SK-N-SH treated with all-trans-retinoic acid at 6 μM for 48 hours (cell line): Measurements from ENCODE around the gene C14orf180.

Experiments
- ATAC-seq: fragments of 200-7000 bp; cut with Tn5 transposase; 3 replicates; pipeline ENCODE4 v1.9.1; 2020; ENCODE audit warnings: mild to moderate bottlenecking, moderate library complexity
- ARNTL ChIP-seq: fragments of 450-650 bp; formaldehyde crosslinking; IDR thresholded peaks from 2 replicates; pipeline ENCODE4 v1.5.0; 2020; ENCODE audit warnings: low read depth, mild to moderate bottlenecking, moderate library complexity, borderline replicate concordance
- BACH2 ChIP-seq: fragments of 250-450 bp; sonication (Bioruptor Pico); IDR thresholded peaks from 2 replicates; pipeline ENCODE4 v1.9.0; 2021; ENCODE audit warnings: mild to moderate bottlenecking, borderline replicate concordance
- CREB5 ChIP-seq: fragments of 250-450 bp; sonication (Bioruptor Pico); IDR thresholded peaks from 2 replicates; pipeline ENCODE4 v1.5.1; 2020; ENCODE audit warnings: low read depth, mild to moderate bottlenecking, moderate library complexity
- CSDC2 ChIP-seq: fragments of 250-450 bp; sonication (Bioruptor Pico); IDR thresholded peaks from 2 replicates; pipeline ENCODE4 v1.5.0; 2020; ENCODE audit warnings: mild to moderate bottlenecking, moderate library complexity
- CSRNP3 ChIP-seq: fragments of 250-450 bp; sonication (Bioruptor Pico); IDR thresholded peaks from 2 replicates; pipeline ENCODE4 v1.5.1; 2021; ENCODE audit warnings: mild to moderate bottlenecking, moderate library complexity
- ESRRG ChIP-seq: fragments of 250-450 bp; sonication (Bioruptor Pico); IDR thresholded peaks from 2 replicates; pipeline ENCODE4 v1.6.1; 2021; ENCODE audit warnings: mild to moderate bottlenecking
- GLIS3 ChIP-seq: fragments of 250-450 bp; sonication (Bioruptor Pico); IDR thresholded peaks from 2 replicates; pipeline ENCODE4 v1.5.0; 2020; ENCODE audit warnings: mild to moderate bottlenecking, moderate library complexity
- ISL1 ChIP-seq: fragments of 250-450 bp; sonication (Bioruptor Pico); IDR thresholded peaks from 2 replicates; pipeline ENCODE4 v2.1.2; 2022; ENCODE audit warnings: mild to moderate bottlenecking, moderate library complexity
- OSR1 ChIP-seq: fragments of 250-450 bp; sonication (Bioruptor Pico); IDR thresholded peaks from 2 replicates; pipeline ENCODE4 v1.8.0; 2022; ENCODE audit warnings: moderate library complexity, mild to moderate bottlenecking, inconsistent platforms
- PATZ1 ChIP-seq: fragments of 250-450 bp; sonication (Bioruptor Pico); IDR thresholded peaks from 2 replicates; pipeline ENCODE4 v1.8.0; 2020; ENCODE audit warnings: mild to moderate bottlenecking, moderate library complexity, borderline replicate concordance
- PPARA ChIP-seq: fragments of 250-450 bp; sonication (Bioruptor Pico); IDR thresholded peaks from 2 replicates; pipeline ENCODE4 v1.5.0; 2020; ENCODE audit warnings: mild to moderate bottlenecking, borderline replicate concordance
- RARB ChIP-seq: fragments of 250-450 bp; sonication (Bioruptor Pico); IDR thresholded peaks from 2 replicates; pipeline ENCODE4 v1.8.0; 2021; ENCODE audit warnings: mild to moderate bottlenecking, moderate library complexity
- SNAI2 ChIP-seq: fragments of 250-450 bp; sonication (Bioruptor Pico); IDR thresholded peaks from 2 replicates; pipeline ENCODE4 v1.5.0; 2020; ENCODE audit warnings: mild to moderate bottlenecking, moderate library complexity
- TCF4 ChIP-seq: fragments of 250-450 bp; sonication (Bioruptor Pico); IDR thresholded peaks from 2 replicates; pipeline ENCODE4 v1.8.0; 2021; ENCODE audit warnings: mild to moderate bottlenecking, moderate library complexity, borderline replicate concordance
- TOX ChIP-seq: fragments of 250-450 bp; sonication (Bioruptor Pico); IDR thresholded peaks from 2 replicates; pipeline ENCODE4 v1.8.0; 2021; ENCODE audit warnings: mild to moderate bottlenecking, moderate library complexity, borderline replicate concordance
- TSHZ2 ChIP-seq: fragments of 250-450 bp; sonication (Bioruptor Pico); IDR thresholded peaks from 2 replicates; pipeline ENCODE4 v1.5.0; 2020; ENCODE audit warnings: mild to moderate bottlenecking, moderate library complexity
- ZC3H10 ChIP-seq: fragments of 250-450 bp; sonication (Bioruptor Pico); IDR thresholded peaks from 2 replicates; pipeline ENCODE4 v1.5.1; 2021; ENCODE audit warnings: mild to moderate bottlenecking, moderate library complexity
- ZFP3 ChIP-seq: fragments of 250-450 bp; sonication (Bioruptor Pico); IDR thresholded peaks from 2 replicates; pipeline ENCODE4 v1.5.0; 2020; ENCODE audit warnings: mild to moderate bottlenecking, moderate library complexity
- ZFP30 ChIP-seq: fragments of 450-650 bp; formaldehyde crosslinking; IDR thresholded peaks from 2 replicates; pipeline ENCODE4 v1.5.0; 2022; ENCODE audit warnings: mild to moderate bottlenecking, moderate library complexity
- ZNF565 ChIP-seq: fragments of 450-650 bp; formaldehyde crosslinking; conservative IDR thresholded peaks from 2 replicates; pipeline ENCODE4 v1.5.0; 2020; ENCODE audit warnings: low read depth, mild to moderate bottlenecking, moderate library complexity
- ZNF70 ChIP-seq: fragments of 450-650 bp; formaldehyde crosslinking; IDR thresholded peaks from 2 replicates; pipeline ENCODE4 v1.5.0; 2020; ENCODE audit warnings: mild to moderate bottlenecking, moderate library complexity
- ZNF8 ChIP-seq: fragments of 450-650 bp; formaldehyde crosslinking; IDR thresholded peaks from 2 replicates; pipeline ENCODE4 v1.5.0; 2020; ENCODE audit warnings: mild to moderate bottlenecking, moderate library complexity
- TF ChIP-seq, protein P1 (sequence below): fragments of 250-450 bp; sonication (Bioruptor Pico); IDR thresholded peaks from 2 replicates; pipeline ENCODE4 v1.8.0; 2021; ENCODE audit warnings: low read depth, mild to moderate bottlenecking, moderate library complexity, borderline replicate concordance

C14orf180 gene

GRCh38 chr14:104542871-104543830, 36.4 kb upstream of the C14orf180 start (continued):
- TF ChIP-seq CSRNP3 (CRISPR knock-in tag) (no peak), CSDC2 (CRISPR knock-in tag) (no peak), ZNF565 (CRISPR knock-in tag) (no peak), TOX (CRISPR knock-in tag) (no peak), SNAI2 (CRISPR knock-in tag) (no peak), BACH2 (CRISPR knock-in tag) (no peak), RARB (CRISPR knock-in tag) (no peak), PPARA (CRISPR knock-in tag) (no peak), ISL1 (CRISPR knock-in tag) (no peak)

GRCh38 chr14:104544362-104544961, 35.1 kb upstream of the C14orf180 start:
- no peak for TF ChIP-seq CSDC2 (CRISPR knock-in tag)
- TF ChIP-seq ZC3H10 (CRISPR knock-in tag): no peak
- TF ChIP-seq ZFP3 (CRISPR knock-in tag): no peak
- no peak for TF ChIP-seq ZNF565 (CRISPR knock-in tag)
- TF ChIP-seq TOX (CRISPR knock-in tag): no peak
- TF ChIP-seq ARNTL (CRISPR knock-in tag): no peak
- TF ChIP-seq CREB5 (CRISPR knock-in tag): no peak
- TF ChIP-seq ZFP30: no peak
- TF ChIP-seq TCF4 (CRISPR knock-in tag): no peak
- TF ChIP-seq SNAI2 (CRISPR knock-in tag): no peak
- TF ChIP-seq GLIS3: no peak
- TF ChIP-seq OSR1 (CRISPR knock-in tag): no peak
- no peak for TF ChIP-seq CSRNP3 (CRISPR knock-in tag)
- TF ChIP-seq ZNF70 (CRISPR knock-in tag): no peak
- TF ChIP-seq, protein P1, sequence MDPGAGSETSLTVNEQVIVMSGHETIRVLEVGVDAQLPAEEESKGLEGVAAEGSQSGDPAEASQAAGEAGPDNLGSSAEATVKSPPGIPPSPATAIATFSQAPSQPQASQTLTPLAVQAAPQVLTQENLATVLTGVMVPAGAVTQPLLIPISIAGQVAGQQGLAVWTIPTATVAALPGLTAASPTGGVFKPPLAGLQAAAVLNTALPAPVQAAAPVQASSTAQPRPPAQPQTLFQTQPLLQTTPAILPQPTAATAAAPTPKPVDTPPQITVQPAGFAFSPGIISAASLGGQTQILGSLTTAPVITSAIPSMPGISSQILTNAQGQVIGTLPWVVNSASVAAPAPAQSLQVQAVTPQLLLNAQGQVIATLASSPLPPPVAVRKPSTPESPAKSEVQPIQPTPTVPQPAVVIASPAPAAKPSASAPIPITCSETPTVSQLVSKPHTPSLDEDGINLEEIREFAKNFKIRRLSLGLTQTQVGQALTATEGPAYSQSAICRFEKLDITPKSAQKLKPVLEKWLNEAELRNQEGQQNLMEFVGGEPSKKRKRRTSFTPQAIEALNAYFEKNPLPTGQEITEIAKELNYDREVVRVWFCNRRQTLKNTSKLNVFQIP (CRISPR knock-in tag): no peak
- TF ChIP-seq ISL1 (CRISPR knock-in tag): no peak
- no peak for TF ChIP-seq TSHZ2 (CRISPR knock-in tag)
- TF ChIP-seq ESRRG (CRISPR knock-in tag): no peak
- no peak for TF ChIP-seq PATZ1
- TF ChIP-seq ZNF8 (CRISPR knock-in tag): no peak
- ATAC-seq: no peak
